Medulla oblongata (tissue), 1 donor: ENCODE results near the gene ZNF318.

ENCODE experiments used
- DNase-seq: peaks from one replicate; pipeline ENCODE4 v3.0.0-alpha.2; 2015; ENCODE audit errors: extremely low spot score

Gene ZNF318

GRCh38 chr6:43299338-43300293 lies 69.8 kb downstream of the ZNF318 start:
- no peak for DNase-seq

GRCh38 chr6:43298565-43299337 lies 70.7 kb downstream of the ZNF318 start:
- no peak for DNase-seq

DNA sequence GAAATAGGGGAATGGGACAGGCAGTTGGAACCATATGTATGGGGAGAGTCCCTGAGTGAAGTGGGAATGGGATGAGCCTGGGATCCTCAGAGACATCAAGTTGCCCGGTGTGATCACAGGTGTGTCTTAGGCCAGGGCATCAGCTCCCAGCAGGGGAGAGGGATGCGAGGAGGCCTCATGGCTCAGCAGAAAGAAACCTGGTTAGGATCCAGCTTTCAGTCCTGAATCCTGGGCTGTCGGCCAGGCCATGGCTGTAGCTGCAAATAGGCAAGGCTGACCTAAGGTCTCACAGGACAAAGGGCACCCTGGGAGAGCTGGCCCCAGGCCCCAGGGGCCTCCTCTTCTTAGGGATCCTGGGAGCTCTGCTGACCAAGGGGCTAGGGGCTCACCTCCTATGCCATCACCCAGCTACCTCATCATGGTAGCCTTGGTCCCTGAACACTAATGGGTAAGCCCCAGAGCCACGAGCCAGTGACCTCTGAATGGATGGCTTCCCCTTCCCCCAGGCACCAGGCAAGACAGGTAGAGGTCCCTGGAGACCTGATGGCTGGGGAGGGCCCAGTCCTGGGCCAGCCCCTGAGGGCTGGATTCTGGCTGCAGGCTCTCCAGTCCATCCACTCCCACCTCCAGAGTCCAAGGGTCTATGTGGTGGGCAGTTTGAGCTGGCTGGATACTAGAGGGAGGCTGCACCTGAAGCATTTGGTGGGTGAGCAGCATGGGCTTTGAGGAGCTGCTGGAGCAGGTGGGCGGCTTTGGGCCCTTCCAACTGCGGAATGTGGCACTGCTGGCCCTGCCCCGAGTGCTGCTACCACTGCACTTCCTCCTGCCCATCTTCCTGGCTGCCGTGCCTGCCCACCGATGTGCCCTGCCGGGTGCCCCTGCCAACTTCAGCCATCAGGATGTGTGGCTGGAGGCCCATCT lies 71.5 kb downstream of the ZNF318 start, which contains the start of gene SLC22A7:
Gene SLC22A7 (plus strand): TSS at position 617 of the 921 bp plus-strand sequence. CDS start 99 bp downstream, at position 716.
- peak; percentile 46 for DNase-seq

DNA sequence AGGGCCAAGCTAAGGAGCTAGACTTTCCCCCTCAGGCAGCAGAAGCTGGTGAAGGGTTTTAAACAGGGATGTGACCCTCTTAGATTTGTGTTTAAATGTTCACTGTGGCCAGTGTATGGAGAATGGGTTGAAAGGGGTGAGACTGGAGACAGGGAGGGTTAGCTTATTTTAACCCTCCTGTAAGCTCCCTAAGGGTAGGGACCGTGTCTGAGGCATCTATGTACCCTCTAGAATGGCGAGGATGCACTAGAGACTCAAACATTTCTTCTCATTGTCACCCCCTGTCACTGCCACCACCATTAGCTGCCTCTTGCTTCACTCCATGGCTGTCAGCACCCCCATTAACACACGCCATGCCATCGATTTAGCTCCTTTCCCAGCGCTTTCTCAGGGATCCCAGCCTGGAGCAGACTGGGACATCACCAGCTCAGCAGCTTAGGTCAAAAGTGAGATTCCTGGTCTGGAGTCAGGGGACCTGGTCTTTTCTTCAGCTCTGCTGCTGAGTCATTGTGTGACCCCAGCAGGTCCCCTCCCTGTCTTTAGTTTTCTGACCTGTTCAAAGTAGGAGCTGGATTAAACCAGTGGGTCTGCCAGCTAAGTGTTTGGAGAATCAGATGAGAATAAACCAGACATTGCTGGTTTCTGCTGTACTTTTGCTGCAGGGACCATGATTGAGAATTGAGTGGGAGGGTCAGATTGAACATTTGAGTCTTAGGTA lies 72.5 kb downstream of the ZNF318 start:
- no peak for DNase-seq

DNA sequence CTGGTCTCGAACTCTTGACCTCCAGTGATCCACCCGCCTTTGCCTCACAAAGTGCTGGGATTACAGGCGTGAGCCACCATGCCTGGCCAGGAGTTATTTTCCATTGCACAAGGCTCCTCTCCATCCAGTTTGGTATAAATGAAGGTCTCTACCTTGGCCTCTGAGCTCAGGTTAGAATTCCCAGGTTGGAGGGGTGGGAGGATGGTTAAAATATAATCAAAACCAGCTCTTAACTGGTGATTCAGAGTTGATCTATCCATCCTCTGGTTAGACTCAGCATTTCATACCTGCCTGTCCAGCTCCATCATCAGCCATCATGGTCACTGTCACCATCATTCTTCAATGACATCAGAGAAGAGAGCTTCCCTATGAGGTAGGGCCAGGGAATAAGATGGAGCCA lies 74.0 kb downstream of the ZNF318 start:
- DNase-seq, result no peak

- no peak for DNase-seq
These were observed 74.9 kb downstream of the ZNF318 start for GRCh38 chr6:43294536-43294935.

GRCh38 chr6:43293698-43294097 lies 75.7 kb downstream of the ZNF318 start:
- DNase-seq, result no peak

DNA sequence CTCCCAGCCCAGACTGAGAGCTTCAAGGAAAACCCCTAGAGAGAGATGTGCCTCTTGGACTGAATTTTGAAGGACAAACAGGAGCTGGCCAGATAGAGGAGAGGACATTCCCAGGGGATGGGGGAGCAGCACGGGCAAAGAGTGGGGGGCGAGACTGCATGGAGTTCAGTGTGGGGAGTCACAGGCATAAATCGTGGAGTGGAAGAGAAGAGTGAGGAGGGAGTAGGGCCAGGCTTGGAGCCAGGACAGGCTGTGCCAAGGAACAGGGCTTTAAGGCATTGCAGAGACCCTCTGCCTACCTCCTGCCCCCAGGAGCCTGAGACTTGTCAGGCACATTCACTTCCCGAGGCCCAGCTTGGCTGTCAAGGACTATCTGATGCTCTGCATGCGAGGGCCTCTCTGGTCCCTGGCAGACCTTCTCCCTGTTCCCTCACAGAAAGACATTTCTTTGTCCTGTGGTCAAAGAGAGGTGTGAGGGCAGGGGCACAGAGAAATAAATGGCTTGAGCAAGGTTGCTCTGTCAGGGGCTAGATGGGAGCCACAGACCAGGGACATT lies 76.6 kb downstream of the ZNF318 start:
- DNase-seq, result no peak

GRCh38 chr6:43292341-43292740 lies 77.1 kb downstream of the ZNF318 start:
- DNase-seq, result no peak

- no peak for DNase-seq
These were observed 77.7 kb downstream of the ZNF318 start for GRCh38 chr6:43291708-43292107.

- peak; percentile 48 for DNase-seq
These were observed 78.5 kb downstream of the ZNF318 start for GRCh38 chr6:43290905-43291355.

GRCh38 chr6:43290339-43290904 lies 79.0 kb downstream of the ZNF318 start:
- DNase-seq, result no peak

GRCh38 chr6:43287717-43288679 lies 81.4 kb downstream of the ZNF318 start:
- no peak for DNase-seq

DNA sequence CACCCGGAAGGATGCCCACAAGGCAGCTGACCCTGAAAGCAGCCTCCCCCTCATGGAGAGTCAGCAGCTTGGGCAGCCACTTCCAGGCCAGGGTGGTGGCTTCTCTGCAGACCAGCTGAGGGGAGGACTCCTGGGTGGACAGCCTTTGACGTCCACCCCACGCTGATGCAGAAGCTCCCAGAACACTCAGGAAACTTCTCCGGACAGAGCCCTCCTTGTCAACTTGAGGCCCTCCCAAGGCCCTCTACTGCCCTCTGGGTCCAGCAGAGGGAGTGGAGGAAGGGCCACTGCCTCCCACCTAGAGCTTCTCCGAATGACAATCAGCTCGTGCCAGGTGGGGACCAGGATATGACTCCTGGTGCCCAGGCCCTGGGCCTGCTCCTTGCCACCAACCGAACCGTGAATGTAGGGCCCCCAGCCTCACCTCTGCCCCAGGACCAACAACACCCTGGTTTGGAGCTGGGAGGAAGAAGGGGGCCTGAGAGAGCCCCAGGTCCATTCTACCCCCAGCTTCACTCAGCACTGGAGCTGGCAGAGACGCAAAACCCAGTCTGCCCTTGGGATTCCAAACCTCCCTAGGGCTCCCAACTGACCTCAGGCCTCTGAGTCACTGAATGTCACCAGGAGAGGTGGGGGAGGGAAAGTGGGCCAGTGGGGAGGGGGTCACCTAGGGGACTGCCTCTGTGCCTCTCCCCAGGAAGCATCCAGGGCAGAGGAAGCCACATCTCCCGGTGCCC lies 82.3 kb downstream of the ZNF318 start:
- DNase-seq, result peak; percentile 47

DNA sequence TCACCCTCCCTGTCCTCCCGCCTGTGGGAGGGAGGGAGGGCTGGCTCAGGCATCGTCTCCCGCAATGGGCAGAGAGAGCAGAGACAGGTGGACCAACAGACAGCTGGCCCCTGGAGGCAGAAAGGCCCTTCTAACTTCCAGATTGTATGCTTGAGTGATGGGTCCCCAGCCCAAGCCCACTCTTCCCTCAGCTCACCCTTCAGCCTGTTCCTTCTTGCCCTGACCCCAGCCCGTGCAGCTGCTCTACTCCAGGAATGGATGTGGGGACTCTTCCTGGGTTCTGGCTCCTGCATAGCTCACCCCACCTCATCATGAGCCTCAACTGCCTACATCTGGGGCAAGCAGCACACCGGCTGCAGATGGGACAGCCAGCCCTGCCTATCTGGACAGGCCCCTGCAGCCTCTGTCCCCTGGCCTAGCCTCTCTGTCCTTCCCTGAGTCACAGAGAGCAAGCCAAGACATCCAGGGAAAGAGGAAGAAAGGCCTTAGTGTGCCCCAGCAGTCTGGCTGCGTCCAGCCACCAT lies 82.9 kb downstream of the ZNF318 start:
- no peak for DNase-seq
